ENCODE measurements around the gene TRIML1. TPM values are rescaled to one million over a fixed set of nuclear protein-coding genes. Genes with fewer than 3 reads are reported as not detected.

Gene TRIML1
- total and polyA plus RNA-seq, 2 of the 8 experiments (the other 6 are each of a cell fraction or from before 2014, with no cell fraction given): not detected

GRCh38 chr4:188107931-188108843, 31.1 kb upstream of the TRIML1 start (continued):
- TF ChIP-seq SUZ12 (IDR thresholded peaks at IDR 0.05; ENCODE audit: low read length) (no peak), TCF12 (IDR thresholded peaks at IDR 0.05; ENCODE audit: low read depth, low read length) (no peak), POLR2AphosphoS5 (IDR thresholded peaks at IDR 0.05; ENCODE audit: low read depth, low read length) (no peak), HDAC6 (IDR thresholded peaks at IDR 0.05; ENCODE audit: low read depth, low read length) (no peak), ASH2L (IDR thresholded peaks at IDR 0.05; ENCODE audit: low read length) (peak; percentile 79), TEAD4 (IDR thresholded peaks at IDR 0.05; ENCODE audit: low read depth, low read length) (peak; percentile 57), JUN (IDR thresholded peaks at IDR 0.05; ENCODE audit: low read depth, low read length) (no peak), CBX8 (IDR thresholded peaks at IDR 0.05; ENCODE audit: borderline replicate concordance, low read depth, low read length) (no peak), CTBP2 (IDR thresholded peaks at IDR 0.05; ENCODE audit: borderline replicate concordance, insufficient read depth, insufficient read length, low read length) (no peak), TAF1 (IDR thresholded peaks at IDR 0.05; ENCODE audit: low read depth, low read length) (peak; percentile 51; the same call in 1 of the 2 replicates), SP1 (IDR thresholded peaks at IDR 0.05; ENCODE audit: low read depth, low read length) (peak; percentile 63; the same call in 1 of the 2 replicates), POU5F1 (IDR thresholded peaks at IDR 0.05; ENCODE audit: low read depth, low read length) (peak; percentile 34; the same call in 1 of the 2 replicates), TAF7 (optimal IDR thresholded peaks at IDR 0.05; ENCODE audit: borderline replicate concordance, low read depth, low read length) (peak; percentile 39), RAD21 (IDR thresholded peaks at IDR 0.05 in 1 of 2, conservative IDR thresholded peaks at IDR 0.05 in 1 of 2; ENCODE audit: low read depth in 2 of 2, low read length in 2 of 2) (peak in 1 of 2 experiments; percentile 5; a peak in 1 of 4 replicates), SIX5 (IDR thresholded peaks at IDR 0.05; ENCODE audit: low read depth, low read length) (no peak), YY1 (IDR thresholded peaks at IDR 0.05; ENCODE audit: low read depth, low read length) (no peak), SIRT6 (IDR thresholded peaks at IDR 0.05; ENCODE audit: low read length) (no peak), MAFK (IDR thresholded peaks at IDR 0.05; ENCODE audit: low read depth, low read length) (no peak), SRF (IDR thresholded peaks at IDR 0.05; ENCODE audit: low read depth, low read length) (no peak)

Measured in H1 (cell line).